ENCODE data around the gene HIVEP2.

HIVEP2 gene

DNA sequence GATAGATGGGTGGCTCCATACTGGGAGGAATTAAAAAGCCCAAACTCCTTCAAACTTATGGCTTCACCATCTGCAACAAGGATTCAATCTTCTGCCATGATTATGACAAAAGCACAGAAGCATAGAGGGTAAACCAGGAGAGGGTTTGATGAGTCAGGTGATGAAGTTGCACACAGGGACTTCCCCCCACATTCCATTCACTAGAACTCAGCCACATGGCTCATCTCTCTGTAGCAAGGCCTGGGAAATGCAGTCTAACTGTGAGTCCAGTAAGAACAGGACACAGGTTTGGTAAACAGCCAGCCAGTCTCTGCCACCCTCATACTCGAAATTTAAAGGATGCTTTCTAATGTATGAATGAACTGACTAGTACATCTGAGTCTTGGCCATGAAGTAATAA lies 142.9 kb downstream of the HIVEP2 start:
- no peak overlapping the region for H3K4me3 ChIP-seq (replicated peaks; ENCODE audit: low read depth, low read length)
- peak; percentile 84 for DNase-seq (ENCODE audit: extremely low read depth, low read depth)
- TF ChIP-seq, protein P1, sequence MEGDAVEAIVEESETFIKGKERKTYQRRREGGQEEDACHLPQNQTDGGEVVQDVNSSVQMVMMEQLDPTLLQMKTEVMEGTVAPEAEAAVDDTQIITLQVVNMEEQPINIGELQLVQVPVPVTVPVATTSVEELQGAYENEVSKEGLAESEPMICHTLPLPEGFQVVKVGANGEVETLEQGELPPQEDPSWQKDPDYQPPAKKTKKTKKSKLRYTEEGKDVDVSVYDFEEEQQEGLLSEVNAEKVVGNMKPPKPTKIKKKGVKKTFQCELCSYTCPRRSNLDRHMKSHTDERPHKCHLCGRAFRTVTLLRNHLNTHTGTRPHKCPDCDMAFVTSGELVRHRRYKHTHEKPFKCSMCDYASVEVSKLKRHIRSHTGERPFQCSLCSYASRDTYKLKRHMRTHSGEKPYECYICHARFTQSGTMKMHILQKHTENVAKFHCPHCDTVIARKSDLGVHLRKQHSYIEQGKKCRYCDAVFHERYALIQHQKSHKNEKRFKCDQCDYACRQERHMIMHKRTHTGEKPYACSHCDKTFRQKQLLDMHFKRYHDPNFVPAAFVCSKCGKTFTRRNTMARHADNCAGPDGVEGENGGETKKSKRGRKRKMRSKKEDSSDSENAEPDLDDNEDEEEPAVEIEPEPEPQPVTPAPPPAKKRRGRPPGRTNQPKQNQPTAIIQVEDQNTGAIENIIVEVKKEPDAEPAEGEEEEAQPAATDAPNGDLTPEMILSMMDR (IDR thresholded peaks at IDR 0.05; ENCODE audit: low read depth, low read length, missing control alignments) = no peak

DNA sequence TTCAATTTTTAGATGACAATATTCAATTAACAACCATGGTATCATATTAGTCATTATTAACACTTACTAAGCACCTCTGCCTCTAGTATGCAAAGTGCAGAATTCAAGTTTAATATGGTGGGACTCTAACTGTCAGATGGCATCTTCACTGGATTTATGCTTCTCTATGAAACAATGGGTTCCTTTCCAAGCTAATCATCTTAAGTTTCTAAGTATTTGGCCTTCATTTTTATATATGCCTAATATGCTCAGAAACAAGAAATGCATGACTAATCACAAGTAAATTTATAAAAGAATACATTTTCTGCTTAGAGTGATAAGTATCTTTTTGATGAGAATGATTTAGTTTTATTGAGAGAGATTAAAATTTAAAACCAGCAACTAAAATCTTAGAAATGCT lies 144.7 kb downstream of the HIVEP2 start:
- TF ChIP-seq, protein P1 (IDR thresholded peaks at IDR 0.05; ENCODE audit: low read depth, low read length, missing control alignments) = no peak
- DNase-seq (ENCODE audit: extremely low read depth, low read depth) = no peak
- H3K4me3 ChIP-seq (replicated peaks; ENCODE audit: low read depth, low read length) = no peak overlapping the region

DNA sequence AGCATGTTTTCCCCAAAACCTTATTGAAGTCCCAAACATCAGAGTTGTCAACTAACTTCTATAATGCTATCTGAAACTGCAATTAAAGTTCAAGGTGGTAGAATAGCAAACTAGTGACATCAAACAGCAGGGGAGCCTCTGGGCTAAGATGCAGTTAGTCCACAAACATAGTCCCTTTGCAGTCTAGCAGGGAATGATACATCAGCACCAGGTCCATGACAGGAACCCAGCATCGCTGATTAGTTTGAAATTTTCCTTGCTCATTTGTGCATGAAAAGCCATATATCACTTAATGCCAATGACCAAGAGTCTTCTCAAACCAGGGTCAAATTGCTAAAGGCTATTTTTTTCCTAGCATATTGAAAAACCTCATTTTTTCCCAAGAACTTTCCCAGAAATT lies 145.3 kb downstream of the HIVEP2 start:
- TF ChIP-seq, protein P1 (IDR thresholded peaks at IDR 0.05; ENCODE audit: low read depth, low read length, missing control alignments) = no peak
- no peak for DNase-seq (ENCODE audit: extremely low read depth, low read depth)
- no peak overlapping the region for H3K4me3 ChIP-seq (replicated peaks; ENCODE audit: low read depth, low read length)

DNA sequence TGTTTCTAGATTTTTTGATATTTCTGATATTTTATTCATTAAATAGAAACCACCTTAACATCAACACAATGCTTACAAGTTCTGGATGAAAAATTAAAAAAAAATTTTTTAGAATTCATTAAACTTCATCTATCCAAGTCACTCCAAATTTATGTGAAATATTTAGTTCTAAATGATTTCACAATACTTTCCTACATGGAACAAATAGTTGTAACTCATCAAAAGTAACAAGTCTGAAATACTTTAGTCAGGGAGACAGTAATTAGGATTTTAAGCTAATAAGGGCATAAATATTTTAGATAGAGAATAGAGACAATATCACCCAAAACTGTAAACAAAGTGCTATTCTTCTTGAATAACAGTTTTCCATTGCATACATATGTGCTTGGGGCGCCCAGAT lies 147.8 kb downstream of the HIVEP2 start:
- H3K4me3 ChIP-seq (replicated peaks; ENCODE audit: low read depth, low read length) = no peak overlapping the region
- TF ChIP-seq, protein P1 (IDR thresholded peaks at IDR 0.05; ENCODE audit: low read depth, low read length, missing control alignments) = no peak
- no peak for DNase-seq (ENCODE audit: extremely low read depth, low read depth)

DNA sequence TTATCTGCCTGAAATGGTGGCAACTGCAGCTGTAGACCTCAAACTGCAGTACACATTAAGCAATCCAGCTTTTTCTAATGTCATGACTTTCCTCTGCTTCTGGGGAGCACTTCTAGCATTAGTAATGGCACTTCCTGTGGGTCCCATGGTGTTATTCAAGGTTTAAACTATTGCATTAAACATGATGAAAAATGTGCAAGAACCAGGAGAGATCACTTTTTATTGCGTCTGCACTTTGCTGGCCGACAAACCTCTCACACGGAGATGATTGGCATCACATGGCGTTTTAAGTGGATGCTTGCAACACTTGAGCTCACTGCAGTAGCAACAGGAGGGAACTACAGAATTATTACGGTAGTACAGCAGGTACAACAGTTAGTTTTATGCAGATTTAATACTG lies 148.4 kb downstream of the HIVEP2 start:
- no peak overlapping the region for H3K4me3 ChIP-seq (replicated peaks; ENCODE audit: low read depth, low read length)
- DNase-seq (ENCODE audit: extremely low read depth, low read depth) = no peak
- TF ChIP-seq, protein P1 (IDR thresholded peaks at IDR 0.05; ENCODE audit: low read depth, low read length, missing control alignments) = no peak

DNA sequence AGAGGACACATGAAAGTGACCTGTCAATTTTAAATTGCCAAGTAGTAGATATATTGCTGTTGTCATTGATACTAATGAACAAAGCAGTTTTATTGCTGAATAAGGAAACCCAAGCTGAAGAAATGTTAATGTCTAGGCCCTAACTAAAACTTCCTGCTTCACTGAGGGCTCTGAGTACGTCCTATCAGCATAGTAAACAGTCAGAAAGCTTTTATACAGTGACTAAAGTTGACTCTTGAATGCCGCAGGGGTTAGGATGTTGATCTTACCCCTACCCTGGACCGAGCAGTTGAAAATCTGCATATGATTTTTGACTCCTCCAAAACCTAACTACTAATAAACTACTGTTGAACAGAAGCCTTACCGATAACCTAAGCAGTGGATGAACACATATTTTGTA lies 149.0 kb downstream of the HIVEP2 start:
- TF ChIP-seq, protein P1 (IDR thresholded peaks at IDR 0.05; ENCODE audit: low read depth, low read length, missing control alignments) = no peak
- DNase-seq (ENCODE audit: extremely low read depth, low read depth) = no peak
- H3K4me3 ChIP-seq (replicated peaks; ENCODE audit: low read depth, low read length) = no peak overlapping the region

DNA sequence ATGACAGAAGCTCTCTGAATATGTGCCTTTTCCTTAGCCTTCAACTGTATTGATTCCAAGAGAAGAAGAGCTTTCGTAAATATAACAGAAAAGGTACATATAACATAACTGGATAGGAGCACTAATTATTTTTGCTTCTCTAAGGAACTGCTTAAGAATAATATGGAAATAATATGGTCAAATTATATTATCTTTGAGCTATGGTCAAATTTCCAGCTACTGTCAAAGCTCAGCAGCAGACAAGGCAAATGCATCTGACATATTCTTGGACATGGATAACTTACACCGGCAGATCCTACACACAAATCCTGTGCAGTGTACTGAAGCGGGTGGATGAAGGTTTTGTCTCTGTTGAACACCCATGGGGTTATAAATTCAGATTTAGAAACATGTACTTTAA lies 150.6 kb downstream of the HIVEP2 start:
- TF ChIP-seq, protein P1 (IDR thresholded peaks at IDR 0.05; ENCODE audit: low read depth, low read length, missing control alignments) = no peak
- H3K4me3 ChIP-seq (replicated peaks; ENCODE audit: low read depth, low read length) = no peak overlapping the region
- no peak for DNase-seq (ENCODE audit: extremely low read depth, low read depth)

Data from HFF-Myc (cell line).